IMR-90 (cell line): Measurements from ENCODE around the gene MAEL. TPM values are rescaled to one million over a fixed set of nuclear protein-coding genes. Genes with fewer than 3 reads are reported as not detected.

ENCODE experiments used
- ATAC-seq: fragments of 200-7000 bp; cut with Tn5 transposase; 2 replicates; pipeline ENCODE4 v1.9.1; 2020; ENCODE audit warnings: low read depth, mild to moderate bottlenecking, moderate library complexity
- BruUV-seq: library from RNA; stranded (reverse); fragments of 400-500 nt; replicated peaks from 2 replicates; lab custom pipeline; 2021; lab: Mats Ljungman, UMichigan
- CTCF ChIA-PET: fragments of 300-600 bp; formaldehyde crosslinking; extraction: SDS; loops from one replicate; lab custom pipeline; 2021; ENCODE audit warnings: antibody characterized with exemption; lab: Yijun Ruan, JAX
- POLR2A ChIA-PET: fragments of 300-600 bp; sonication (Branson Sonifier 250); formaldehyde crosslinking; loops from one replicate; lab custom pipeline; 2022; ENCODE audit warnings: antibody characterized with exemption; ENCODE audit not compliant: unreplicated experiment; lab: Charles Lee
- DNase-seq: peaks from one replicate; pipeline ENCODE4 v3.0.0; 2013
- H2AFZ ChIP-seq: replicated peaks from 2 replicates; pipeline ENCODE3; 2013; ENCODE audit warnings: low read length, mild to moderate bottlenecking; ENCODE audit not compliant: poor library complexity
- H2AK5ac ChIP-seq: 2 replicates; pipeline ENCODE4 v1.6.1; 2013; ENCODE audit warnings: low read depth, low read length, inconsistent platforms
- H2AK9ac ChIP-seq: replicated peaks from 2 replicates; pipeline ENCODE3; 2013; ENCODE audit warnings: mild to moderate bottlenecking, low read depth, low read length, moderate library complexity; ENCODE audit not compliant: poor library complexity
- H2BK120ac ChIP-seq: 2 replicates; pipeline ENCODE4 v1.6.1; 2013; ENCODE audit warnings: low read depth, low read length, inconsistent platforms
- H2BK15ac ChIP-seq: 3 replicates; pipeline ENCODE4 v1.6.1; 2013; ENCODE audit warnings: low read depth, low read length, inconsistent platforms
- H2BK20ac ChIP-seq: 2 replicates; pipeline ENCODE4 v1.6.1; 2013; ENCODE audit warnings: low read depth, mild to moderate bottlenecking, inconsistent platforms, low read length, moderate library complexity
- H2BK5ac ChIP-seq: 2 replicates; pipeline ENCODE4 v1.6.1; 2013; ENCODE audit warnings: mild to moderate bottlenecking, low read depth, low read length, inconsistent platforms; ENCODE audit not compliant: poor library complexity, severe bottlenecking
- H3K14ac ChIP-seq: replicated peaks from 2 replicates; pipeline ENCODE4 v1.6.1; 2013; ENCODE audit warnings: low read depth, low read length, inconsistent platforms
- H3K18ac ChIP-seq: 2 replicates; pipeline ENCODE4 v1.6.1; 2013; ENCODE audit warnings: low read depth, low read length, control low read depth
- H3K23ac ChIP-seq: 2 replicates; pipeline ENCODE4 v1.6.1; 2013; ENCODE audit warnings: low read depth, low read length, inconsistent platforms
- H3K27ac ChIP-seq: 2 replicates; pipeline ENCODE4 v1.5.1; 2013; ENCODE audit warnings: mild to moderate bottlenecking, control low read depth, low read length; ENCODE audit not compliant: insufficient read depth
- H3K27me3 ChIP-seq: 2 replicates; pipeline ENCODE4 v1.6.1; 2013; ENCODE audit warnings: low read length; ENCODE audit not compliant: control insufficient read depth, insufficient read depth
- H3K36me3 ChIP-seq: 2 replicates; pipeline ENCODE4 v1.6.1; 2013; ENCODE audit warnings: low read length, mixed read lengths; ENCODE audit not compliant: control insufficient read depth, insufficient read depth
- H3K4ac ChIP-seq: 2 replicates; pipeline ENCODE4 v1.6.1; 2013; ENCODE audit warnings: low read depth, low read length, inconsistent platforms
- H3K4me1 ChIP-seq: 2 replicates; pipeline ENCODE4 v1.6.1; 2013; ENCODE audit warnings: low read length, mixed read lengths; ENCODE audit not compliant: control insufficient read depth, insufficient read depth
- H3K4me2 ChIP-seq: 2 replicates; pipeline ENCODE4 v1.6.1; 2013; ENCODE audit warnings: low read depth, mild to moderate bottlenecking, control low read depth, low read length, moderate library complexity
- H3K4me3 ChIP-seq: 2 replicates; pipeline ENCODE4 v1.5.1; 2013; ENCODE audit warnings: low read depth, mild to moderate bottlenecking, control low read depth, low read length, moderate library complexity; ENCODE audit not compliant: insufficient read depth
- H3K56ac ChIP-seq: 2 replicates; pipeline ENCODE4 v1.6.1; 2013; ENCODE audit warnings: low read length, inconsistent platforms; ENCODE audit not compliant: insufficient read depth; ENCODE audit errors: extremely low read depth
- H3K79me1 ChIP-seq, 2 experiments: 2 replicates each; pipeline ENCODE4 v1.6.1; 2013; ENCODE audit warnings: low read length in 2 of 2, inconsistent platforms in 1 of 2, low read depth in 1 of 2
- H3K9ac ChIP-seq: 2 replicates; pipeline ENCODE4 v1.6.1; 2013; ENCODE audit warnings: low read depth, low read length, control low read depth
- H3K9me1 ChIP-seq: 2 replicates; pipeline ENCODE4 v1.6.1; 2013; ENCODE audit warnings: low read length, inconsistent platforms; ENCODE audit not compliant: insufficient read depth
- H3K9me3 ChIP-seq: 2 replicates; pipeline ENCODE4 v1.6.1; 2013; ENCODE audit warnings: low read length; ENCODE audit not compliant: control insufficient read depth, insufficient read depth
- H4K20me1 ChIP-seq: 2 replicates; pipeline ENCODE4 v1.6.1; 2013; ENCODE audit warnings: low read length, inconsistent platforms; ENCODE audit not compliant: insufficient read depth
- H4K5ac ChIP-seq: 2 replicates; pipeline ENCODE4 v1.6.1; 2013; ENCODE audit warnings: mild to moderate bottlenecking, low read depth, low read length, control low read depth
- H4K8ac ChIP-seq, 2 experiments: 2 replicates each; pipeline ENCODE4 v1.6.1; 2013; ENCODE audit warnings: low read depth in 2 of 2, low read length in 2 of 2, control low read depth in 1 of 2, inconsistent platforms in 1 of 2
- H4K91ac ChIP-seq: 2 replicates; pipeline ENCODE4 v1.6.1; 2013; ENCODE audit warnings: low read depth, low read length, inconsistent platforms; ENCODE audit not compliant: insufficient read depth
- BHLHE40 ChIP-seq: fragments of 150-350 bp; IDR thresholded peaks from 2 replicates; pipeline ENCODE4 v1.6.1; 2016; ENCODE audit warnings: mild to moderate bottlenecking, low read depth, low read length
- RCOR1 ChIP-seq: IDR thresholded peaks from 2 replicates; pipeline ENCODE4 v1.6.1; 2012; ENCODE audit warnings: mild to moderate bottlenecking, low read length, improper control_type of control experiment; ENCODE audit not compliant: insufficient replicate concordance
- WGBS, 2 experiments: methylation state at CpG; one replicate each; pipeline versions ENCODE4 v1.1.5 to v1.1.7; 2013; ENCODE audit warnings: missing lambda C conversion rate in 2 of 2; ENCODE audit not compliant: insufficient read length in 1 of 2; ENCODE audit errors: extremely low coverage in 2 of 2; 5-methylcytosine and 5-hydroxymethylcytosine counted together
- dilution Hi-C: fragments of 300-500 bp; cut with HindIII; formaldehyde crosslinking; loops from one replicate; pipeline ENCODE4 v1.14.3; 2018; ENCODE audit warnings: low sequenced_read_pairs; ENCODE audit not compliant: unreplicated experiment
- in situ Hi-C: fragments of 300-500 bp; cut with MboI; formaldehyde crosslinking; loops from 3 replicates; pipeline ENCODE4 v1.14.3; 2019; ENCODE audit warnings: low sequenced_read_pairs, inconsistent platforms, mixed read lengths
- intact Hi-C: fragments of 100-400 bp; cut with micrococcal nuclease; formaldehyde crosslinking; loops from 2 replicates; pipeline ENCODE4 v1.10.0; 2022
- polyA plus RNA-seq, 3 experiments: library from polyadenylated mRNA; depleted of rRNA; stranded (reverse); fragments of >200 nt; gene quantifications; 2 replicates each; pipeline ENCODE4 v1.2.3, GENCODE V29; 2012; ENCODE audit warnings: low replicate concordance in 1 of 3
- total RNA-seq: library from RNA; depleted of rRNA; stranded (reverse); fragments of >200 nt; gene quantifications from 2 replicates; pipeline ENCODE4 v1.2.3, GENCODE V29; 2012

Gene MAEL
- total and polyA plus RNA-seq, 2 of the 4 experiments (the other 2 are of a cell fraction) = not detected

DNA sequence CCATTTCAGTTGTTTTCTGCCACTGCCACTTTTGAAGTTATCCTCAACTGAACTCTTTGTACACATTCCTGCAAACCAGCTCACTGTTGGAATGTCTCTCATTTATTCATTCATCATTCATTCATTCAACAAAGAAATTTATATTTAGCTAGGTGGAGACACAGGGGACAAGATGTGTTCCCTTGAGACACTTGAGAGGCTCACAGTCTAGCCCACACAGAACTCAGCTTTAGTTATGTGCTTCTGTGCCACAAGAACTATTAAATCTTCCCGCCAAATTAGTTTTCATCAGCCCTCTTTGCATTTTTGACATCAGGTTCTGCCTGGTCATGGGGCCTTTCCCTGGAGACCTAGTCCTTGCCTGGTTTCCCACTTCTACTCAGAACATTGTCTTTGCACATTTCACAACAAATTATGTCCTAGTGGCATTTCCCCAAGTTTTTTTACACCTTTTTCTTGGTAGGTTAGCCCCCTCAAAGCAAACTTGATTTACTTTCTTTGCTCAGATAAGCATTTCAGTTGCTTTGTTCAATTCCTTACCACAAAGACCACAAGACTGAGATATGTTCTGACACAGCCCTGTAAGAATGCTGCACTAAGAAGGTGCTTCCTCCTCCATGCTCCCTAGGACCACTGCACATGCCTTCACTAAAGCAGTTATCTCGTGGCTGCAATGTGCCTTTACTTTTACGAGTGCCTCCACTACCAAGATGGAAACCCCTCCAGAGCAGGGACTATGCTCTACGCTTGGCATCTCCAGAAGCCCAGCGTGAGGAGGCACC lies 44.7 kb upstream of the MAEL start:
- Histone ChIP-seq H3K9me3 (no peaks in the 10 kb centered on the region), H3K9me1 (no peaks in the 10 kb centered on the region), H4K8ac (no peak overlapping the region), H3K9ac (no peak overlapping the region), H4K5ac (no peak overlapping the region), H3K14ac (no peak overlapping the region), H3K4me2 (no peak overlapping the region), H3K18ac (no peak overlapping the region), H3K4ac (no peak overlapping the region), H4K20me1 (no peaks in the 10 kb centered on the region), H3K27ac (no peak overlapping the region), H2AK5ac (no peak overlapping the region), H2BK120ac (no peak overlapping the region), H3K56ac (no peak overlapping the region), H3K4me1 (no peaks in the 10 kb centered on the region), H3K36me3 (no peaks in the 10 kb centered on the region), H3K4me3 (no peak overlapping the region), H2BK15ac (no peak overlapping the region), H3K79me1 (no peaks in the 10 kb centered on the region), H4K91ac (no peak overlapping the region), H3K23ac (no peak overlapping the region), H2BK20ac (no peak overlapping the region), H3K27me3 (peaks cover 18% of the 10 kb centered on the region), H2BK5ac (no peak overlapping the region), H2AK9ac (no peak overlapping the region), H2AFZ (peak overlapping the region; percentile 40)
- ChIA-PET POLR2A (no interaction called here), CTCF (interaction anchor here (1.2 kb wide), 1 partner anchor 38 kb away, joined by 3 read pairs; no protein-coding TSS in a partner anchor)
- dilution Hi-C loops (no loop called here), intact Hi-C loops (no loop called here), in situ Hi-C loops (no loop called here)
- ATAC-seq (no peak), DNase-seq (peak; percentile 44)
- BruUV-seq = no TSS peak
- 100% methylated on average over 1 of the region's 5 CpGs; no CpG with 5 or more reads in 1 of the 2 experiments for WGBS, 2 experiments
- no peak for TF ChIP-seq RCOR1
- peak; percentile 35; the same call in 1 of the 2 replicates for TF ChIP-seq BHLHE40
